A549 (cell line): ENCODE data around the gene PGLYRP1. TPM values are rescaled to one million over a fixed set of nuclear protein-coding genes. Genes with fewer than 3 reads are reported as not detected.

ENCODE experiments used
- ATAC-seq, 2 experiments: fragments of 200-7000 bp in 1 of 2; fragments of >200 bp in 1 of 2; cut with Nextera tagmentation in 1 of 2; cut with Tn5 transposase in 1 of 2; 3 replicates each; pipeline versions ENCODE4 v1.8.0 to v1.9.1; 2018 to 2020; ENCODE audit warnings: mild to moderate bottlenecking in 1 of 2, moderate library complexity in 1 of 2
- CTCF ChIA-PET: fragments of 300-600 bp; sonication (Branson Sonifier 250); formaldehyde crosslinking; extraction: SDS; loops from one replicate; lab custom pipeline; 2021; ENCODE audit warnings: antibody characterized with exemption, inconsistent platforms; lab: Yijun Ruan, JAX
- POLR2A ChIA-PET: fragments of 350-600 bp; formaldehyde crosslinking; extraction: SDS; loops from one replicate; lab custom pipeline; 2021; ENCODE audit warnings: antibody characterized with exemption, inconsistent platforms; lab: Yijun Ruan, JAX
- DNase-seq, 2 experiments: peaks; one replicate each; pipeline versions ENCODE4 v3.0.0 to v3.0.0-alpha.2; 2011 to 2016; ENCODE audit warnings: low read depth in 1 of 2, low spot score in 1 of 2
- FAIRE-seq: peaks from 2 replicates; lab custom pipeline; 2011; peaks lifted over from hg19 to GRCh38; lab: Jason Lieb, UNC
- H3K27ac ChIP-seq, 2 experiments: fragments of >200 bp; sonication (Bioruptor Twin); formaldehyde crosslinking; 3 replicates each; pipeline ENCODE4 v1.5.1; 2016 to 2017
- H3K4me1 ChIP-seq: fragments of >200 bp; sonication (Bioruptor Twin); formaldehyde crosslinking; 3 replicates; pipeline ENCODE4 v1.6.1; 2016
- H3K4me2 ChIP-seq: fragments of >200 bp; sonication (Bioruptor Twin); formaldehyde crosslinking; 3 replicates; pipeline ENCODE4 v1.6.1; 2016
- H3K4me3 ChIP-seq: fragments of >200 bp; sonication (Bioruptor Twin); formaldehyde crosslinking; 3 replicates; pipeline ENCODE4 v1.5.1; 2016
- H3K9me3 ChIP-seq: fragments of >200 bp; sonication (Bioruptor Twin); formaldehyde crosslinking; 3 replicates; pipeline ENCODE4 v1.6.1; 2016
- CEBPB ChIP-seq, 2 experiments: fragments of >200 bp in 1 of 2; sonication (Bioruptor Twin) in 1 of 2; formaldehyde crosslinking in 1 of 2; IDR thresholded peaks; 2 replicates each; pipeline ENCODE4 v1.6.1; 2012 to 2016
- CHD2 ChIP-seq: fragments of 150-350 bp; IDR thresholded peaks from 2 replicates; pipeline ENCODE4 v1.6.1; 2014; ENCODE audit warnings: low read length; ENCODE audit not compliant: partially characterized antibody
- EP300 ChIP-seq, 2 experiments: fragments of >200 bp; sonication (Bioruptor Twin); formaldehyde crosslinking; IDR thresholded peaks; 2 replicates in 1 of 2; 3 replicates in 1 of 2; pipeline ENCODE4 v1.6.1; 2016 to 2017
- ESRRA ChIP-seq: fragments of 150-350 bp; IDR thresholded peaks from 2 replicates; pipeline ENCODE4 v1.6.1; 2014; ENCODE audit warnings: mild to moderate bottlenecking, low read length, borderline replicate concordance
- FOSL2 ChIP-seq, 2 experiments: fragments of 450-650 bp in 1 of 2; fragments of >200 bp in 1 of 2; sonication (Bioruptor Twin) in 1 of 2; formaldehyde crosslinking; IDR thresholded peaks; 2 replicates each; pipeline versions ENCODE4 v1.5.0 to v1.6.1; 2016 to 2020; ENCODE audit warnings: mild to moderate bottlenecking in 1 of 2, moderate library complexity in 1 of 2
- GATA3 ChIP-seq: IDR thresholded peaks from 2 replicates; pipeline ENCODE4 v1.6.1; 2012; ENCODE audit warnings: borderline replicate concordance
- HDAC2 ChIP-seq: fragments of 200-600 bp; sonication (generic); IDR thresholded peaks from 2 replicates; pipeline ENCODE4 v1.6.1; 2016
- HEYL ChIP-seq: fragments of 250-450 bp; sonication (Bioruptor Pico); IDR thresholded peaks from 2 replicates; pipeline ENCODE4 v1.8.0; 2021; ENCODE audit warnings: mild to moderate bottlenecking, moderate library complexity
- HOXA7 ChIP-seq: fragments of 250-450 bp; sonication (Bioruptor Pico); IDR thresholded peaks from 2 replicates; pipeline ENCODE4 v1.5.0; 2020; ENCODE audit warnings: mild to moderate bottlenecking, moderate library complexity
- JUN ChIP-seq, 2 experiments: fragments of >200 bp; sonication (Bioruptor Twin); formaldehyde crosslinking; IDR thresholded peaks; 2 replicates in 1 of 2; 3 replicates in 1 of 2; pipeline ENCODE4 v1.6.1; 2016 to 2017
- JUNB ChIP-seq: fragments of >200 bp; sonication (Bioruptor Twin); formaldehyde crosslinking; IDR thresholded peaks from 2 replicates; pipeline ENCODE4 v1.6.1; 2016
- MYC ChIP-seq: IDR thresholded peaks from 2 replicates; pipeline ENCODE4 v1.6.1; 2012; ENCODE audit warnings: mild to moderate bottlenecking, inconsistent platforms, low read length, improper control_type of control experiment, borderline replicate concordance
- NFE2L2 ChIP-seq: fragments of 150-350 bp; conservative IDR thresholded peaks from 2 replicates; pipeline ENCODE4 v1.6.1; 2014; ENCODE audit warnings: low read length
- NPAS2 ChIP-seq: fragments of 250-450 bp; sonication (Bioruptor Pico); IDR thresholded peaks from 2 replicates; pipeline ENCODE4 v1.8.0; 2022; ENCODE audit warnings: mild to moderate bottlenecking, moderate library complexity, borderline replicate concordance
- NR3C1 ChIP-seq: fragments of >200 bp; sonication (Bioruptor Twin); formaldehyde crosslinking; IDR thresholded peaks from 3 replicates; pipeline ENCODE4 v1.6.1; 2017
- POLR2AphosphoS2 ChIP-seq: conservative IDR thresholded peaks from 2 replicates; pipeline ENCODE4 v1.6.1; 2012; ENCODE audit warnings: low read length, improper control_type of control experiment, inconsistent platforms
- RCOR1 ChIP-seq: fragments of 150-350 bp; IDR thresholded peaks from 2 replicates; pipeline ENCODE4 v1.6.1; 2014; ENCODE audit warnings: antibody characterized with exemption, low read length, low read depth
- RNF2 ChIP-seq: fragments of 200-600 bp; sonication (generic); IDR thresholded peaks from 2 replicates; pipeline ENCODE4 v1.6.1; 2016; ENCODE audit warnings: low read depth, mild to moderate bottlenecking, antibody characterized with exemption, moderate library complexity, borderline replicate concordance
- SMC3 ChIP-seq: fragments of >200 bp; sonication (Bioruptor Twin); formaldehyde crosslinking; IDR thresholded peaks from 3 replicates; pipeline ENCODE4 v1.6.1; 2018; ENCODE audit warnings: inconsistent platforms
- SREBF2 ChIP-seq: fragments of 450-650 bp; IDR thresholded peaks from 2 replicates; pipeline ENCODE4 v1.6.1; 2014; ENCODE audit warnings: mild to moderate bottlenecking, moderate library complexity
- TFCP2L1 ChIP-seq: fragments of 250-450 bp; sonication (Bioruptor Pico); IDR thresholded peaks from 2 replicates; pipeline ENCODE4 v1.5.0; 2021; ENCODE audit warnings: mild to moderate bottlenecking
- ZFP36 ChIP-seq: fragments of 450-650 bp; IDR thresholded peaks from 2 replicates; pipeline ENCODE4 v1.6.1; 2014; ENCODE audit warnings: borderline replicate concordance; ENCODE audit not compliant: partially characterized antibody
- ZNF302 ChIP-seq: fragments of 250-450 bp; sonication (Bioruptor Pico); IDR thresholded peaks from 2 replicates; pipeline ENCODE4 v1.9.0; 2021; ENCODE audit warnings: inconsistent platforms, mild to moderate bottlenecking, moderate library complexity
- ZSCAN20 ChIP-seq: fragments of 250-450 bp; sonication (Bioruptor Pico); IDR thresholded peaks from 2 replicates; pipeline ENCODE4 v1.8.0; 2022; ENCODE audit warnings: mild to moderate bottlenecking, moderate library complexity
- WGBS: methylation state at CpG from one replicate; pipeline ENCODE4 v1.1.6; 2017; ENCODE audit errors: missing lambda C conversion rate; 5-methylcytosine and 5-hydroxymethylcytosine counted together
- polyA minus RNA-seq: library from RNA; depleted of rRNA, polyadenylated mRNA; stranded (reverse); fragments of >200 nt; gene quantifications from 2 replicates; pipeline ENCODE4 v1.2.3, GENCODE V29; 2011; rRNA and poly(A)+ RNA removed
- polyA plus RNA-seq, 4 experiments: library from polyadenylated mRNA; depleted of rRNA in 3 of 4; stranded (reverse); fragments of >200 nt; fragmentation: RNase III in 1 of 4; extraction: RNeasy Plus Mini Kit Qiagen cat#74134 plus additional on column Dnase treatment in 1 of 4; gene quantifications; 2 replicates in 3 of 4; 3 replicates in 1 of 4; pipeline ENCODE4 v1.2.3, GENCODE V29; 2011 to 2017
- TF ChIP-seq, protein P1 (sequence below): IDR thresholded peaks from 2 replicates; pipeline ENCODE4 v1.6.1; 2012
- TF ChIP-seq, protein P2 (sequence below): IDR thresholded peaks from 2 replicates; pipeline ENCODE4 v1.6.1; 2012; ENCODE audit warnings: low read depth, borderline replicate concordance
- TF ChIP-seq, protein P3 (sequence below): fragments of 250-450 bp; sonication (Bioruptor Pico); IDR thresholded peaks from 2 replicates; pipeline ENCODE4 v1.5.0; 2020; ENCODE audit warnings: low read depth, mild to moderate bottlenecking, moderate library complexity
- TF ChIP-seq, protein P4 (sequence below): fragments of >200 bp; sonication (Bioruptor Twin); formaldehyde crosslinking; IDR thresholded peaks from 3 replicates; pipeline ENCODE4 v1.5.1; 2016
- TF ChIP-seq, protein P5 (sequence below): fragments of >200 bp; sonication (Bioruptor Twin); formaldehyde crosslinking; IDR thresholded peaks from 2 replicates; pipeline ENCODE4 v1.6.1; 2016

Gene PGLYRP1, protein sequence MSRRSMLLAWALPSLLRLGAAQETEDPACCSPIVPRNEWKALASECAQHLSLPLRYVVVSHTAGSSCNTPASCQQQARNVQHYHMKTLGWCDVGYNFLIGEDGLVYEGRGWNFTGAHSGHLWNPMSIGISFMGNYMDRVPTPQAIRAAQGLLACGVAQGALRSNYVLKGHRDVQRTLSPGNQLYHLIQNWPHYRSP
- polyA plus RNA-seq (2011; rRNA removed), result not detected in 2 replicates
- not detected in 2 replicates for polyA plus RNA-seq (2012; cell fraction: cytosol; rRNA removed)
- polyA plus RNA-seq (2012; cell fraction: nucleus; rRNA removed), result not detected in 2 replicates
- polyA plus RNA-seq (2017; fragmentation: RNase III; extraction: RNeasy Plus Mini Kit Qiagen cat#74134 plus additional on column Dnase treatment), result not detected in 3 replicates
- polyA minus RNA-seq, result not detected in 2 replicates

DNA sequence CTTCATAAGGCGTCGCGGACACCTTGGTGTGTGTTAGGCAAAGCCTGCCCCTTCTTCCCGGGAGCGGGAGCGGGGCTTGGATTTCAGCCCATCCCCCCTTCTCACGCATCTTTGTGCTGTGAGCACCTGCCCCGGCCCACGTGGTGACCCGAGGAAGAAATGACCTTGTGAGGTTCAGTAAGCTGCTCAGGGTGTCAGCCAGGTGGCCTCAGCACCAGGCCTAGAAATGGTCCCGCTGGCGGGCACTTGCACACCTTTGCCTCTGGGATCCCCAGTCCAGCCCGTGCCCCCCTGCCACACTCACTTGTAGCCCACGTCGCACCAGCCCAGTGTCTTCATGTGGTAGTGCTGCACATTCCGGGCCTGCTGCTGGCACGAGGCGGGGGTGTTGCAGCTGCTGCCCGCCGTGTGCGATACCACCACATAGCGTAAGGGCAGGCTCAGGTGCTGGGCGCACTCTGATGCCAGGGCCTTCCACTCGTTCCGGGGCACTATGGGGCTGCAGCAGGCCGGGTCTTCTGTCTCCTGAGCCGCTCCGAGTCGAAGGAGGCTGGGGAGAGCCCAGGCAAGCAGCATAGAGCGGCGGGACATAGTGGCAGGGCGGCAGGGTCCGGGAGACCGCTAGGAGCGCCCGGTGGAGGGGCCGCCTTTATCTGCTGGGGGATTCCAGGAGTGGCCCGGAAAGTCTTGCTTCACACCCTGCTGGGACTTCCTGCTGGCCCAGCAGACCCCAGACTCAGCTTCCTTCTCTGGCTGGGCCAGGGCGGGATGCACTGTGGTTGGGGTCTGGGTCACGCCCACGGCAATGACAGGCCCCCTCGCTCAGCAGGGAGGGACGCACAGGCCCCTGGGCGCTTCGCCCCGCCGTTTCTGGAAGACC lies at the start of gene PGLYRP1:
PGLYRP1 (minus strand) TSS at position 623 of the 880 bp plus-strand sequence; CDS start at position 591, 32 bp downstream.
- Histone ChIP-seq H3K4me3 (no peak within 1 kb of the TSS), H3K27ac (no peak within 1 kb of the TSS), H3K4me2 (no peak within 1 kb of the TSS), H3K9me3 (no peaks in the 10 kb centered on the region)
- DNase-seq (no peak), FAIRE-seq (no peak)
- POLR2A ChIA-PET, result no interaction called here
- WGBS, result 90% methylated on average over 41 of the region's 47 CpGs
- CTCF ChIA-PET, result interaction anchor here (1.3 to 23.2 kb wide), 6 partner anchors 11 to 241 kb away, joined by 4 to 1009 read pairs (median 26); no protein-coding TSS in a partner anchor
- no peak for TF ChIP-seq RNF2
- TF ChIP-seq, all 56 proteins: peak for 0
- H3K4me1 ChIP-seq, result no peaks in the 10 kb centered on the region; the same call in 2 of the 3 replicates
- no peak for ATAC-seq

DNA sequence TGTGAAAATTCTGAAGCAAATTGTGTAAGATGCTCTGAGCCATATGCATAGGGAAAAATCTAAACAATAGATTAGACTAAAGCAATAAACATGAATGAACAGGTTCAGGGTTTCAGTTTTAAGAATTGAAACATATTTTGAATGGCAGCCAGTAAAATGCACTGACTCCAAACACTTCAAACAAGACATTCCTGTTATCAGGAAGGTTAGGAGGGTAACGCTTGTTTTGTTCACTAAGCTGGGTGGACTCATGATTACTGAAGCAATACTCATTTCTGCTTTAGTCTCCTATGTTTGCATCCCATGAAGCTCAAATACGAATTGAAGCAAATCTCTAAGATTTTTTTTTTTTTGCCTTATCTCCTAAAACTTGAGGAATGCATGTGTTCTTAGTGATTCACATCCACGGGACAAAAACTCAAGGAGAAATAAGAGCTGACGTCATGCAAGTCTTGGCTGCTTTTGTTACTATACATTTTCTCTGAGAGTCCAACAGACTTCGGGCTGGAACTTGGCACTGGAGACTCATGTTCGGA lies 47.0 kb upstream of the PGLYRP1 start:
- DNase-seq, result peak in 1 of 2 experiments; percentile 75
- no peak for FAIRE-seq
- TF ChIP-seq, protein P1, sequence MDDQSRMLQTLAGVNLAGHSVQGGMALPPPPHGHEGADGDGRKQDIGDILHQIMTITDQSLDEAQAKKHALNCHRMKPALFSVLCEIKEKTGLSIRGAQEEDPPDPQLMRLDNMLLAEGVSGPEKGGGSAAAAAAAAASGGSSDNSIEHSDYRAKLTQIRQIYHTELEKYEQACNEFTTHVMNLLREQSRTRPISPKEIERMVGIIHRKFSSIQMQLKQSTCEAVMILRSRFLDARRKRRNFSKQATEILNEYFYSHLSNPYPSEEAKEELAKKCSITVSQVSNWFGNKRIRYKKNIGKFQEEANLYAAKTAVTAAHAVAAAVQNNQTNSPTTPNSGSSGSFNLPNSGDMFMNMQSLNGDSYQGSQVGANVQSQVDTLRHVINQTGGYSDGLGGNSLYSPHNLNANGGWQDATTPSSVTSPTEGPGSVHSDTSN, result no peak
- TF ChIP-seq RNF2, result no peak
- TF ChIP-seq, protein P2, sequence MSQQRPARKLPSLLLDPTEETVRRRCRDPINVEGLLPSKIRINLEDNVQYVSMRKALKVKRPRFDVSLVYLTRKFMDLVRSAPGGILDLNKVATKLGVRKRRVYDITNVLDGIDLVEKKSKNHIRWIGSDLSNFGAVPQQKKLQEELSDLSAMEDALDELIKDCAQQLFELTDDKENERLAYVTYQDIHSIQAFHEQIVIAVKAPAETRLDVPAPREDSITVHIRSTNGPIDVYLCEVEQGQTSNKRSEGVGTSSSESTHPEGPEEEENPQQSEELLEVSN, result no peak
- TF ChIP-seq FOSL2 (IDR thresholded peaks at IDR 0.05), result peak; percentile 94
- peak; percentile 71 for TF ChIP-seq FOSL2 (CRISPR knock-in tag; IDR thresholded peaks at IDR 0.05)
- no peak for TF ChIP-seq ZNF302 (CRISPR knock-in tag)
- TF ChIP-seq, protein P3, sequence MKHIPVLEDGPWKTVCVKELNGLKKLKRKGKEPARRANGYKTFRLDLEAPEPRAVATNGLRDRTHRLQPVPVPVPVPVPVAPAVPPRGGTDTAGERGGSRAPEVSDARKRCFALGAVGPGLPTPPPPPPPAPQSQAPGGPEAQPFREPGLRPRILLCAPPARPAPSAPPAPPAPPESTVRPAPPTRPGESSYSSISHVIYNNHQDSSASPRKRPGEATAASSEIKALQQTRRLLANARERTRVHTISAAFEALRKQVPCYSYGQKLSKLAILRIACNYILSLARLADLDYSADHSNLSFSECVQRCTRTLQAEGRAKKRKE, result no peak
- no peak for TF ChIP-seq HOXA7
- peak; percentile 89 to 90; a peak in 4 of 5 replicates for TF ChIP-seq EP300 (IDR thresholded peaks at IDR 0.05)
- TF ChIP-seq CEBPB (IDR thresholded peaks at IDR 0.05), result peak; percentile 28 to 33; a peak in 1 of 4 replicates
- no peak for TF ChIP-seq HDAC2
- TF ChIP-seq SREBF2, result no peak
- TF ChIP-seq TFCP2L1 (CRISPR knock-in tag), result no peak
- peak; percentile 66; the same call in 1 of the 2 replicates for TF ChIP-seq GATA3
- TF ChIP-seq MYC, result no peak
- TF ChIP-seq, protein P4, sequence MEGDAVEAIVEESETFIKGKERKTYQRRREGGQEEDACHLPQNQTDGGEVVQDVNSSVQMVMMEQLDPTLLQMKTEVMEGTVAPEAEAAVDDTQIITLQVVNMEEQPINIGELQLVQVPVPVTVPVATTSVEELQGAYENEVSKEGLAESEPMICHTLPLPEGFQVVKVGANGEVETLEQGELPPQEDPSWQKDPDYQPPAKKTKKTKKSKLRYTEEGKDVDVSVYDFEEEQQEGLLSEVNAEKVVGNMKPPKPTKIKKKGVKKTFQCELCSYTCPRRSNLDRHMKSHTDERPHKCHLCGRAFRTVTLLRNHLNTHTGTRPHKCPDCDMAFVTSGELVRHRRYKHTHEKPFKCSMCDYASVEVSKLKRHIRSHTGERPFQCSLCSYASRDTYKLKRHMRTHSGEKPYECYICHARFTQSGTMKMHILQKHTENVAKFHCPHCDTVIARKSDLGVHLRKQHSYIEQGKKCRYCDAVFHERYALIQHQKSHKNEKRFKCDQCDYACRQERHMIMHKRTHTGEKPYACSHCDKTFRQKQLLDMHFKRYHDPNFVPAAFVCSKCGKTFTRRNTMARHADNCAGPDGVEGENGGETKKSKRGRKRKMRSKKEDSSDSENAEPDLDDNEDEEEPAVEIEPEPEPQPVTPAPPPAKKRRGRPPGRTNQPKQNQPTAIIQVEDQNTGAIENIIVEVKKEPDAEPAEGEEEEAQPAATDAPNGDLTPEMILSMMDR, result no peak
- TF ChIP-seq, protein P5, sequence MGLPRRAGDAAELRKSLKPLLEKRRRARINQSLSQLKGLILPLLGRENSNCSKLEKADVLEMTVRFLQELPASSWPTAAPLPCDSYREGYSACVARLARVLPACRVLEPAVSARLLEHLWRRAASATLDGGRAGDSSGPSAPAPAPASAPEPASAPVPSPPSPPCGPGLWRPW, result no peak
- peak; percentile 95 for TF ChIP-seq JUNB
- no peak for TF ChIP-seq NPAS2
- TF ChIP-seq ZSCAN20 (CRISPR knock-in tag), result no peak
- no peak for TF ChIP-seq CHD2
- no peak for TF ChIP-seq POLR2AphosphoS2
- TF ChIP-seq ZFP36, result no peak
- no peak for TF ChIP-seq RCOR1
- peak; percentile 83 to 95; a peak in 4 of 5 replicates for TF ChIP-seq JUN (IDR thresholded peaks at IDR 0.05)
- no peak for TF ChIP-seq ESRRA
- TF ChIP-seq NFE2L2, result no peak
- TF ChIP-seq NR3C1, result no peak
- TF ChIP-seq SMC3, result no peak
- TF ChIP-seq HEYL (CRISPR knock-in tag), result no peak

More for the DNA sequence above, 47.0 kb upstream of the PGLYRP1 start:
- POLR2A ChIA-PET, result interaction anchor here (0.6 to 1.3 kb wide), 10 partner anchors 10 to 488 kb away, joined by 3 to 6 read pairs (median 3); partner anchors contain the start of gene CCDC61
- Histone ChIP-seq H3K4me2 (peak overlapping the region; percentile 64), H3K27ac (peak overlapping the region; percentile 87 to 89), H3K9me3 (peaks cover 2% of the 10 kb centered on the region; the same call in 1 of the 3 replicates), H3K4me3 (no peak overlapping the region), H3K4me1 (peaks cover 70% of the 10 kb centered on the region)
- CTCF ChIA-PET, result interaction anchor here (0.6 to 36.0 kb wide), 13 partner anchors 10 to 253 kb away, joined by 3 to 713 read pairs (median 3); no protein-coding TSS in a partner anchor
- peak; percentile 71 to 74 for ATAC-seq
- 5% methylated on average over 6 of the region's 6 CpGs for WGBS
